Calu3 (cell line): ENCODE measurements around the gene MAP1S. TPM values are rescaled to one million over a fixed set of nuclear protein-coding genes. Genes with fewer than 3 reads are reported as not detected.

ENCODE experiments used
- BruUV-seq: library from RNA; stranded (reverse); fragments of 400-500 nt; replicated peaks from 2 replicates; lab custom pipeline; 2021; lab: Mats Ljungman, UMichigan
- CTCF ChIA-PET: fragments of 300-600 bp; sonication (Branson Sonifier 250); formaldehyde crosslinking; loops from one replicate; lab custom pipeline; 2022; ENCODE audit warnings: antibody characterized with exemption; lab: Charles Lee
- DNase-seq: peaks from one replicate; pipeline ENCODE4 v3.0.0; 2022
- H3K27ac Mint-ChIP-seq: one replicate; pipeline ENCODE4 v1.8.0; 2022; ENCODE audit warnings: mixed read lengths; ENCODE audit not compliant: unreplicated experiment
- H3K27me3 Mint-ChIP-seq: one replicate; pipeline ENCODE4 v1.8.0; 2022; ENCODE audit warnings: mixed read lengths; ENCODE audit not compliant: unreplicated experiment
- H3K36me3 Mint-ChIP-seq: one replicate; pipeline ENCODE4 v1.8.0; 2022; ENCODE audit warnings: mild to moderate bottlenecking, moderate library complexity, mixed read lengths; ENCODE audit not compliant: insufficient read depth, unreplicated experiment
- H3K4me1 Mint-ChIP-seq: one replicate; pipeline ENCODE4 v1.8.0; 2022; ENCODE audit warnings: mild to moderate bottlenecking, low read depth, mixed read lengths; ENCODE audit not compliant: unreplicated experiment
- H3K4me3 Mint-ChIP-seq: one replicate; pipeline ENCODE4 v1.8.0; 2022; ENCODE audit warnings: mild to moderate bottlenecking, low read depth, moderate library complexity, mixed read lengths; ENCODE audit not compliant: unreplicated experiment
- H3K9me3 Mint-ChIP-seq: one replicate; pipeline ENCODE4 v1.8.0; 2022; ENCODE audit warnings: low read depth, mixed read lengths; ENCODE audit not compliant: unreplicated experiment
- CTCF ChIP-seq: fragments of 200-600 bp; IDR thresholded peaks from one replicate; pipeline ENCODE4 v1.8.0; 2022; ENCODE audit warnings: antibody characterized with exemption; ENCODE audit not compliant: unreplicated experiment
- intact Hi-C: fragments of 100-400 bp; cut with micrococcal nuclease; formaldehyde crosslinking; loops from one replicate; pipeline ENCODE4 v1.10.0; 2022; ENCODE audit not compliant: unreplicated experiment
- total RNA-seq: library from RNA; stranded (reverse); gene quantifications from 2 replicates; pipeline ENCODE4 v1.2.3, GENCODE V29; 2022

Gene MAP1S
- total RNA-seq, 1 experiment from 2014 or later = 57.1 TPM

GRCh38 chr19:17766543-17767131, 47.4 kb downstream of the MAP1S start:
- peak; percentile 89 for DNase-seq
- Mint-ChIP-seq H3K27ac (no peak overlapping the region), H3K9me3 (no peaks in the 10 kb centered on the region), H3K27me3 (no peaks in the 10 kb centered on the region), H3K4me3 (peak overlapping the region; percentile 55), H3K4me1 (peaks cover 8% of the 10 kb centered on the region), H3K36me3 (no peaks in the 10 kb centered on the region)
- CTCF ChIA-PET = interaction anchor here (0.5 to 1.6 kb wide), 21 partner anchors 10 to 1425 kb away, joined by 3 to 14 read pairs (median 4); partner anchors contain the start of genes FCHO1 and RPL18A
- TF ChIP-seq CTCF = peak; percentile 70
- BruUV-seq = no TSS peak
- intact Hi-C loops = loop anchor here (5.0 kb wide), 1 partner anchor 314 kb away; no protein-coding TSS in a partner anchor

- CTCF ChIA-PET = interaction anchor here (0.6 to 1.4 kb wide), 4 partner anchors 26 to 271 kb away, joined by 3 to 8 read pairs (median 5); no protein-coding TSS in a partner anchor
- TF ChIP-seq CTCF = no peak
- no peak overlapping the region for H3K27ac Mint-ChIP-seq
- H3K4me3 Mint-ChIP-seq = no peak overlapping the region
- BruUV-seq = no TSS peak
- intact Hi-C loops = loop anchor here (5.0 kb wide), 1 partner anchor 315 kb away; no protein-coding TSS in a partner anchor
- H3K4me1 Mint-ChIP-seq = peaks cover 8% of the 10 kb centered on the region
- no peaks in the 10 kb centered on the region for H3K27me3 Mint-ChIP-seq
- no peaks in the 10 kb centered on the region for H3K9me3 Mint-ChIP-seq
- DNase-seq = no peak
- no peaks in the 10 kb centered on the region for H3K36me3 Mint-ChIP-seq
Observed at GRCh38 chr19:17767559-17767958, 48.3 kb downstream of the MAP1S start.

GRCh38 chr19:17770613-17771012, 51.3 kb downstream of the MAP1S start:
- TF ChIP-seq CTCF = no peak
- no TSS peak for BruUV-seq
- Mint-ChIP-seq H3K27ac (no peak overlapping the region), H3K27me3 (peaks cover 8% of the 10 kb centered on the region), H3K36me3 (no peaks in the 10 kb centered on the region), H3K4me1 (peaks cover 6% of the 10 kb centered on the region), H3K9me3 (no peaks in the 10 kb centered on the region), H3K4me3 (no peak overlapping the region)
- intact Hi-C loops = no loop called here
- CTCF ChIA-PET = no interaction called here
- no peak for DNase-seq

- no peak overlapping the region for H3K4me3 Mint-ChIP-seq
- no TSS peak for BruUV-seq
- no peaks in the 10 kb centered on the region for H3K9me3 Mint-ChIP-seq
- CTCF ChIA-PET = no interaction called here
- peaks cover 9% of the 10 kb centered on the region for H3K4me1 Mint-ChIP-seq
- H3K27ac Mint-ChIP-seq = no peak overlapping the region
- no peak for DNase-seq
- peaks cover 11% of the 10 kb centered on the region for H3K27me3 Mint-ChIP-seq
- H3K36me3 Mint-ChIP-seq = no peaks in the 10 kb centered on the region
- no peak for TF ChIP-seq CTCF
- intact Hi-C loops = no loop called here
Observed at GRCh38 chr19:17772172-17772571, 52.9 kb downstream of the MAP1S start.
